ENCODE data around the gene TERC. TPM values are rescaled to one million over a fixed set of nuclear protein-coding genes. Genes with fewer than 3 reads are reported as not detected.
A peak's percentile ranks its signal among the peaks of the same experiment; 100 is the strongest.

Gene TERC
- total RNA-seq, 2 donors from 2014 or later: 9.4 to 11.1 TPM

DNA sequence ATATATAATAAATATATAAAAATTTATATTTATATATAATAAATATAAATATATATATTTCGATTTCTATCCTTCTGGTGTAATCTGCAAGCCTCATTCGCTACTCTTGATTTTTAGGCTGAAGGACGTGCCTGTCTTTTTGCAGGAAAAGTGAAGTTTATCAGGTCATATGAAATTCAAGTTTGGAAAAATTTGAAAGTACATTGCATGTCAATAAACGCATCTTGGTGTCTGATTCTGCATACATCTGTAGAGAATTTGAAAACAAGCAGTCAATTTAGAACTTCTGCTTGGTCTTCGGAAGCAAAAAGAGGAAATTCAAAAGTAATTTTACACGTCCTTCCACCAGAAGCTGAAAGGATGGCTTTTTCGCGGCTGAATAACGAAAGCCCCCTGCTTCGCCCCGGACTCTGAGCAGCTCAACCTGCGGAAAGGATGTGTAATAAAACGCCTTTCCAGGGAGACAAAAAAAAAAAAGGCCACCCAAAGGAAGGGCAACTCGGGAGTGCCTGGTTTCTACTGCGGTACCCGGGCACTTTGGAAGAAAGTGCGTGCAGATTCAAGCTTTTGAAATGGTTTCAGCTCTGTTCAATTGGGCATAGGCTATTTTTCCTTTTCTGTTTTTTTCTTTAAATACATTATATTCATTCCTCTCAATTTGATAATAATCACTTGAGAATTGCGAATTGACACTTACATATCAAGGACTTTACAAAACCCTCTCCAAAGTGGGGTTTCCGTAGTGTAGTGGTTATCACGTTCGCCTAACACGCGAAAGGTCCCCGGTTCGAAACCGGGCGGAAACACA is 6.8 kb upstream of the TERC start:
- Mint-ChIP-seq H3K4me3 (peak overlapping the region; percentile 94), H3K27ac (peak overlapping the region; percentile 99), H3K4me1 (peaks cover 12% of the 10 kb centered on the region), H3K36me3 (ENCODE audit: low read depth) (peaks cover 11% of the 10 kb centered on the region), H3K27me3 (ENCODE audit: insufficient read depth) (no peaks in the 10 kb centered on the region), H3K9me3 (no peaks in the 10 kb centered on the region)
- peak; percentile 83 for DNase-seq
- peak overlapping the region; percentile 95 for H3K4me3 ChIP-seq (ENCODE audit: low read length)
- H3K36me3 ChIP-seq (ENCODE audit: control insufficient read depth, insufficient read depth, low read length): peaks cover 23% of the 10 kb centered on the region
- H3K27ac ChIP-seq (ENCODE audit: low read depth, low read length): peak overlapping the region; percentile 94
- H3K9me3 ChIP-seq (ENCODE audit: control insufficient read depth, low read length): no peaks in the 10 kb centered on the region
- H3K9ac ChIP-seq (ENCODE audit: extremely low read depth, low read length, poor library complexity, severe bottlenecking): peak overlapping the region; percentile 94
- TF ChIP-seq, protein P1, sequence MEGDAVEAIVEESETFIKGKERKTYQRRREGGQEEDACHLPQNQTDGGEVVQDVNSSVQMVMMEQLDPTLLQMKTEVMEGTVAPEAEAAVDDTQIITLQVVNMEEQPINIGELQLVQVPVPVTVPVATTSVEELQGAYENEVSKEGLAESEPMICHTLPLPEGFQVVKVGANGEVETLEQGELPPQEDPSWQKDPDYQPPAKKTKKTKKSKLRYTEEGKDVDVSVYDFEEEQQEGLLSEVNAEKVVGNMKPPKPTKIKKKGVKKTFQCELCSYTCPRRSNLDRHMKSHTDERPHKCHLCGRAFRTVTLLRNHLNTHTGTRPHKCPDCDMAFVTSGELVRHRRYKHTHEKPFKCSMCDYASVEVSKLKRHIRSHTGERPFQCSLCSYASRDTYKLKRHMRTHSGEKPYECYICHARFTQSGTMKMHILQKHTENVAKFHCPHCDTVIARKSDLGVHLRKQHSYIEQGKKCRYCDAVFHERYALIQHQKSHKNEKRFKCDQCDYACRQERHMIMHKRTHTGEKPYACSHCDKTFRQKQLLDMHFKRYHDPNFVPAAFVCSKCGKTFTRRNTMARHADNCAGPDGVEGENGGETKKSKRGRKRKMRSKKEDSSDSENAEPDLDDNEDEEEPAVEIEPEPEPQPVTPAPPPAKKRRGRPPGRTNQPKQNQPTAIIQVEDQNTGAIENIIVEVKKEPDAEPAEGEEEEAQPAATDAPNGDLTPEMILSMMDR (conservative IDR thresholded peaks at IDR 0.05): no peak
- no peaks in the 10 kb centered on the region for H3K27me3 ChIP-seq (ENCODE audit: control insufficient read depth, insufficient read depth, low read length, poor library complexity, severe bottlenecking)
- H3K4me1 ChIP-seq (ENCODE audit: control insufficient read depth, insufficient read depth, low read length): no peaks in the 10 kb centered on the region
- WGBS, 2 experiments (ENCODE audit: insufficient coverage in 1 of 2, insufficient read length in 1 of 2): 1 to 2% methylated on average over 20 to 21 of the region's 27 CpGs

DNA sequence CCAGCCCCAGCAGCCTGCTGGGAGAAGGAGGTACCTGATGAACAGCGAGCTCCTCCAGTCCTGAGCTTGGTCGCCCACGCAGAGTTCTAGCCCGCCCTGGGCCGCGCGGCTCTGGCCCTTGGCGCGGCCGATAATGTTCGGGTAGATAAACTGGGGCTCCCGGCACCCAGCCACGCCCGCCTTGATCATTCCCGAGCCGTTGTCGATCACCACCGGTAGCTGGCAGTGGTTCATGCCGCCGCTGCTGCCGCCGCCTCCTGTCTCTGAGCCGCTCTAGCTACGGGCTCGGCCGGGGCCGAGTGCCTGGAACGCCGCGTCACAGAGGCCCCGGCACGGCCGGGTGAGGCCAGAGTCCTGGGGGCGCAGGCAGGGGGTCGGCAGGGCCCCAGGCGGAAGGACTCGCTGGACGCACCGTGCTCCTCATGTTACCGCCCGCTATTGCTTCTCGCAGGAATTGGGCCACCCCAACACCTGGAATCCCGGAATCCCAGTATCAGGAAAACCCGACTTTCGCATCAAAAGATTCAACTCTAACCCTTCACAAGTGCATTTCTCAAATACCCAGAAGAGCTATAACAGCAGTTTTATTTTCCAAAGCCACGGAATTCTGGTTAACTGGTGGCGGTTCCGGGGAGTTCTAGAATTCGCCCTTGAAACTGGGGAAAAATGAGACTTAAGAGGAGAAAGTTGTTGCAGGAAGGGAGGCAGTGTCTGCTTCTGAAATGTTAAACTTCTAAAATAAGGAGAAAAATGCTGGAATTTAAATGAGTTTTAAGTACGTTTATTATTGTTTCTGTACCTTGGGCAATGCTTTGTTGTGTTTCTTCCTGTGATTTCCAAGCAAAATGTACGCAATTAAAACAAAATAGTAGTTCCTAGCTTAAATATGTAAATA is 4.7 kb upstream of the TERC start, which contains the start of gene ACTRT3:
TSS of gene ACTRT3 (minus strand) at position 275 of the 895 bp plus-strand sequence. CDS start at position 234, 41 bp downstream.
- Histone ChIP-seq H3K4me3 (ENCODE audit: low read length) (peak within 1 kb of the TSS; percentile 95), H3K27ac (ENCODE audit: low read depth, low read length) (peak within 1 kb of the TSS; percentile 74), H3K27me3 (ENCODE audit: control insufficient read depth, insufficient read depth, low read length, poor library complexity, severe bottlenecking) (no peaks in the 10 kb centered on the region), H3K4me1 (ENCODE audit: control insufficient read depth, insufficient read depth, low read length) (no peaks in the 10 kb centered on the region), H3K9me3 (ENCODE audit: control insufficient read depth, low read length) (no peaks in the 10 kb centered on the region), H3K9ac (ENCODE audit: extremely low read depth, low read length, poor library complexity, severe bottlenecking) (peak within 1 kb of the TSS; percentile 63), H3K36me3 (ENCODE audit: control insufficient read depth, insufficient read depth, low read length) (peaks cover 3% of the 10 kb centered on the region)
- peaks cover 7% of the 10 kb centered on the region for H3K9me3 Mint-ChIP-seq
- peaks cover 13% of the 10 kb centered on the region for H3K4me1 Mint-ChIP-seq
- H3K4me3 Mint-ChIP-seq: peak within 1 kb of the TSS; percentile 79
- TF ChIP-seq, protein P1 (conservative IDR thresholded peaks at IDR 0.05): peak; percentile 12
- peak; percentile 94 for DNase-seq
- H3K27ac Mint-ChIP-seq: peak within 1 kb of the TSS; percentile 96
- peaks cover 2% of the 10 kb centered on the region for H3K36me3 Mint-ChIP-seq (ENCODE audit: low read depth)
- WGBS, 2 experiments (ENCODE audit: insufficient coverage in 1 of 2, insufficient read length in 1 of 2): 8 to 12% methylated on average over 20 to 50 of the region's 51 CpGs
- H3K27me3 Mint-ChIP-seq (ENCODE audit: insufficient read depth): no peaks in the 10 kb centered on the region

DNA sequence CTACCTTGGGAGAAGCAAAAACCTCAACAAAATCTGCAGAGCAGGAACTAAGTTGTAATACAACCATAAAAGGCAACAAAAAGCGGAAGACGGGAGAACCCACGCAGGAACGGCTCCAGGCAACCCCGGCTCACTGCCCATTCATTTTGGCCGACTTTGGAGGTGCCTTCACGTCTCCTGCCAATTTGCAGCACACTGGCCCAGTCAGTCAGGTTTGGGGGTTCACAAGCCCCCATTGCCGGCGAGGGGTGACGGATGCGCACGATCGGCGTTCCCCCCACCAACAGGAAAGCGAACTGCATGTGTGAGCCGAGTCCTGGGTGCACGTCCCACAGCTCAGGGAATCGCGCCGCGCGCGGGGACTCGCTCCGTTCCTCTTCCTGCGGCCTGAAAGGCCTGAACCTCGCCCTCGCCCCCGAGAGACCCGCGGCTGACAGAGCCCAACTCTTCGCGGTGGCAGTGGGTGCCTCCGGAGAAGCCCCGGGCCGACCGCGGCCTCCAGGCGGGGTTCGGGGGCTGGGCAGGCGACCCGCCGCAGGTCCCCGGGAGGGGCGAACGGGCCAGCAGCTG is 463 bp downstream of the TERC start:
- Mint-ChIP-seq H3K4me1 (peaks cover 4% of the 10 kb centered on the region), H3K9me3 (peaks cover 16% of the 10 kb centered on the region), H3K4me3 (peak overlapping the region; percentile 82), H3K36me3 (ENCODE audit: low read depth) (peaks cover 2% of the 10 kb centered on the region), H3K27me3 (ENCODE audit: insufficient read depth) (no peaks in the 10 kb centered on the region), H3K27ac (peak overlapping the region; percentile 90)
- no peaks in the 10 kb centered on the region for H3K36me3 ChIP-seq (ENCODE audit: control insufficient read depth, insufficient read depth, low read length)
- 62 to 74% methylated on average over 21 to 46 of the region's 46 CpGs for WGBS, 2 experiments (ENCODE audit: insufficient coverage in 1 of 2, insufficient read length in 1 of 2)
- TF ChIP-seq, protein P1 (conservative IDR thresholded peaks at IDR 0.05): no peak
- H3K27ac ChIP-seq (ENCODE audit: low read depth, low read length): no peak overlapping the region
- no peaks in the 10 kb centered on the region for H3K4me1 ChIP-seq (ENCODE audit: control insufficient read depth, insufficient read depth, low read length)
- H3K27me3 ChIP-seq (ENCODE audit: control insufficient read depth, insufficient read depth, low read length, poor library complexity, severe bottlenecking): no peaks in the 10 kb centered on the region
- H3K4me3 ChIP-seq (ENCODE audit: low read length): peak overlapping the region; percentile 79
- H3K9ac ChIP-seq (ENCODE audit: extremely low read depth, low read length, poor library complexity, severe bottlenecking): peak overlapping the region; percentile 47
- H3K9me3 ChIP-seq (ENCODE audit: control insufficient read depth, low read length): peaks cover 11% of the 10 kb centered on the region
- DNase-seq: no peak

Data from endodermal cell (in vitro differentiated cells).